K562 (cell line): Measurements from ENCODE around the gene B3GLCT. TPM values are rescaled to one million over a fixed set of nuclear protein-coding genes. Genes with fewer than 3 reads are reported as not detected.
A peak's percentile ranks its signal among the peaks of the same experiment; 100 is the strongest.

ENCODE experiments used
- ATAC-seq: fragments of 200-7000 bp; cut with Tn5 transposase; 3 replicates; pipeline ENCODE4 v1.9.1; 2020; ENCODE audit warnings: moderate library complexity
- BruUV-seq: library from RNA; stranded (reverse); fragments of 400-500 nt; replicated peaks from 2 replicates; lab custom pipeline; 2021; lab: Mats Ljungman, UMichigan
- CTCF ChIA-PET: fragments of 300-600 bp; formaldehyde crosslinking; extraction: SDS; loops from one replicate; lab custom pipeline; 2021; ENCODE audit warnings: low intra/inter-chr PET ratio; lab: Yijun Ruan, JAX
- POLR2A ChIA-PET: fragments of 300-600, 350-650 bp; sonication (Branson Sonifier 250); formaldehyde crosslinking; extraction: SDS; loops from one replicate; lab custom pipeline; 2021; ENCODE audit warnings: antibody characterized with exemption, inconsistent platforms; lab: Yijun Ruan, JAX
- DNase-seq, 4 experiments: peaks; one replicate each; pipeline versions ENCODE4 v3.0.0 to v3.0.0-alpha.2; 2011 to 2018; ENCODE audit warnings: low spot score in 3 of 4, mixed read lengths in 3 of 4; ENCODE audit errors: extremely low read depth in 1 of 4
- FAIRE-seq: peaks from 2 replicates; lab custom pipeline; 2011; peaks lifted over from hg19 to GRCh38; lab: Jason Lieb, UNC
- H2AFZ ChIP-seq: 2 replicates; pipeline ENCODE4 v1.6.0; 2011; ENCODE audit warnings: low read depth, low read length, control low read depth, inconsistent platforms
- H3K27ac ChIP-seq: fragments of 200-600 bp; 3 replicates; pipeline ENCODE4 v1.8.0; 2011; ENCODE audit warnings: low read depth, mild to moderate bottlenecking, control low read depth, inconsistent platforms, low read length, moderate library complexity, mixed read lengths; ENCODE audit errors: extremely low read depth
- H3K27me3 ChIP-seq, 2 experiments: fragments of 300-600 bp in 1 of 2; 2 replicates in 1 of 2; 3 replicates in 1 of 2; pipeline versions ENCODE4 v1.6.0 to v1.8.0; 2011; ENCODE audit warnings: inconsistent platforms in 2 of 2, low read length in 2 of 2, mild to moderate bottlenecking in 1 of 2, mixed read lengths in 1 of 2, moderate library complexity in 1 of 2; ENCODE audit not compliant: control insufficient read depth in 2 of 2, insufficient read depth in 2 of 2
- H3K36me3 ChIP-seq: fragments of 300-600 bp; 3 replicates; pipeline ENCODE4 v1.8.0; 2011; ENCODE audit warnings: mild to moderate bottlenecking, low read length, inconsistent platforms; ENCODE audit not compliant: control insufficient read depth, insufficient read depth
- H3K4me1 ChIP-seq, 2 experiments: fragments of 200-600 bp in 1 of 2; replicated peaks in 1 of 2; 2 replicates in 1 of 2; 3 replicates in 1 of 2; pipeline versions ENCODE4 v1.5.1 to v1.8.0; 2011; ENCODE audit warnings: inconsistent platforms in 2 of 2, low read length in 2 of 2, mild to moderate bottlenecking in 1 of 2, mixed read lengths in 1 of 2, moderate library complexity in 1 of 2; ENCODE audit not compliant: control insufficient read depth in 2 of 2, insufficient read depth in 2 of 2
- H3K4me2 ChIP-seq: 2 replicates; pipeline ENCODE4 v1.6.1; 2011; ENCODE audit warnings: low read length, control low read depth, inconsistent platforms, mixed read lengths; ENCODE audit not compliant: insufficient read depth
- H3K4me3 ChIP-seq: fragments of 200-600 bp; sonication (generic), shearing (Covaris generic); 2 replicates; pipeline ENCODE4 v1.5.1; 2016; ENCODE audit warnings: control low read depth, inconsistent platforms
- H3K79me2 ChIP-seq: fragments of 200-600 bp; 3 replicates; pipeline ENCODE4 v1.8.0; 2011; ENCODE audit warnings: low read length, inconsistent platforms; ENCODE audit not compliant: control insufficient read depth, insufficient read depth
- H3K9ac ChIP-seq, 2 experiments: 2 replicates each; pipeline versions ENCODE4 v1.6.0 to v1.6.1; 2011; ENCODE audit warnings: low read depth in 2 of 2, low read length in 2 of 2, control low read depth in 1 of 2, inconsistent platforms in 1 of 2, mild to moderate bottlenecking in 1 of 2, mixed read lengths in 1 of 2; ENCODE audit not compliant: insufficient read depth in 1 of 2
- H3K9me1 ChIP-seq: one replicate; pipeline ENCODE4 v1.6.0; 2011; ENCODE audit warnings: inconsistent platforms, mild to moderate bottlenecking, low read length, moderate library complexity; ENCODE audit not compliant: control insufficient read depth, insufficient read depth
- H3K9me3 ChIP-seq: replicated peaks from 2 replicates; pipeline ENCODE4 v1.5.1; 2011; ENCODE audit warnings: low read depth, low read length, inconsistent platforms; ENCODE audit not compliant: control insufficient read depth, insufficient read depth
- H4K20me1 ChIP-seq: replicated peaks from 2 replicates; pipeline ENCODE4 v1.6.1; 2011; ENCODE audit warnings: low read length, inconsistent platforms, mixed read lengths; ENCODE audit not compliant: control insufficient read depth, insufficient read depth
- CEBPB ChIP-seq: fragments of 450-650 bp; IDR thresholded peaks from 2 replicates; pipeline ENCODE4 v1.6.1; 2016; ENCODE audit warnings: missing genetic modification characterization, missing compliant biosample characterization
- CEBPG ChIP-seq, 3 experiments: fragments of 200-800 bp in 1 of 3; sonication (Bioruptor generic) in 1 of 3; sonication (generic) in 1 of 3; formaldehyde crosslinking in 1 of 3; IDR thresholded peaks in 2 of 3; conservative IDR thresholded peaks in 1 of 3; 2 replicates each; pipeline versions ENCODE4 v1.6.1 to v1.8.0; 2016 to 2022; ENCODE audit warnings: missing compliant biosample characterization in 2 of 3, missing genetic modification characterization in 2 of 3, mild to moderate bottlenecking in 1 of 3, missing genetic modification reagents in 1 of 3
- CREBBP ChIP-seq: IDR thresholded peaks from one replicate; pipeline ENCODE4 v1.6.1; 2012; ENCODE audit warnings: low read depth, mild to moderate bottlenecking, control low read depth, inconsistent platforms, low read length
- NCOA6 ChIP-seq: fragments of 450-650 bp; IDR thresholded peaks from 2 replicates; pipeline ENCODE4 v1.6.1; 2017; ENCODE audit warnings: mild to moderate bottlenecking
- NFIC ChIP-seq: fragments of 450-650 bp; IDR thresholded peaks from 2 replicates; pipeline ENCODE4 v1.6.1; 2017; ENCODE audit warnings: mild to moderate bottlenecking, inconsistent platforms
- NR2C1 ChIP-seq, 2 experiments: fragments of 450-650 bp; IDR thresholded peaks; 2 replicates each; pipeline ENCODE4 v1.6.1; 2017; ENCODE audit warnings: mild to moderate bottlenecking in 2 of 2, antibody characterized with exemption in 1 of 2, inconsistent platforms in 1 of 2, missing compliant biosample characterization in 1 of 2, missing genetic modification characterization in 1 of 2
- NR2C2 ChIP-seq, 2 experiments: fragments of 200-800 bp in 1 of 2; sonication (Bioruptor generic) in 1 of 2; sonication (generic) in 1 of 2; formaldehyde crosslinking in 1 of 2; IDR thresholded peaks; 2 replicates each; pipeline versions ENCODE4 v1.6.1 to v1.8.0; 2016 to 2022; ENCODE audit warnings: mild to moderate bottlenecking in 1 of 2, missing compliant biosample characterization in 1 of 2, missing genetic modification characterization in 1 of 2, missing genetic modification reagents in 1 of 2
- ZC3H8 ChIP-seq: fragments of 450-650 bp; IDR thresholded peaks from 2 replicates; pipeline ENCODE4 v1.6.1; 2017
- WGBS: fragments of 100-300 bp; shearing (Covaris generic); methylation state at CpG from one replicate; pipeline ENCODE4 v1.1.6; 2016; ENCODE audit warnings: low coverage, mixed read lengths; ENCODE audit not compliant: insufficient coverage; ENCODE audit errors: missing lambda C conversion rate; 5-methylcytosine and 5-hydroxymethylcytosine counted together
- in situ Hi-C: fragments of 300-500 bp; cut with MboI; formaldehyde crosslinking; loops from 4 replicates; pipeline ENCODE4 v1.15.0; 2018; ENCODE audit warnings: inconsistent platforms, mixed read lengths
- intact Hi-C: fragments of 100-400 bp; cut with micrococcal nuclease; formaldehyde crosslinking; loops from 2 replicates; pipeline ENCODE4 v1.14.2; 2022
- polyA plus RNA-seq, 8 experiments: library from polyadenylated mRNA; depleted of rRNA in 4 of 8; stranded (reverse) in 5 of 8; unstranded in 3 of 8; fragments of >200 nt; fragmentation: Nextera tagmentation in 2 of 8; fragmentation: Illumina TruSeq in 1 of 8; extraction: Ambion mirVana in 2 of 8; extraction: Trizol in 1 of 8; gene quantifications; 2 replicates each; pipeline versions ENCODE4 v1.2.1 to v1.2.3, GENCODE V29; 2011 to 2014; ENCODE audit warnings: inconsistent platforms in 1 of 8, missing spikeins in 1 of 8
- total RNA-seq, 7 experiments: library from RNA; depleted of rRNA in 6 of 7; stranded (reverse); fragments of >200 nt in 6 of 7; fragmentation: Illumina TruSeq in 2 of 7; extraction: Trizol in 2 of 7; gene quantifications; 2 replicates each; pipeline versions ENCODE4 v1.2.1 to v1.2.3, GENCODE V29; 2011 to 2021; ENCODE audit warnings: low replicate concordance in 1 of 7
- TF ChIP-seq, protein P1 (sequence below): sonication (generic); formaldehyde crosslinking; IDR thresholded peaks from 2 replicates; pipeline ENCODE4 v1.8.0; 2022; ENCODE audit warnings: missing genetic modification reagents, mild to moderate bottlenecking, moderate library complexity, borderline replicate concordance

Gene B3GLCT
- total and polyA plus RNA-seq, 9 of the 15 experiments (the other 6 are each of a cell fraction or from before 2014, with no cell fraction given) = 1.1 to 5.1 (median 2.9) TPM

GRCh38 chr13:31198519-31198918 lies 1.3 kb upstream of the B3GLCT start:
- Histone ChIP-seq H4K20me1 (no peaks in the 10 kb centered on the region), H3K36me3 (no peaks in the 10 kb centered on the region), H3K27ac (no peak overlapping the region), H3K4me3 (no peak overlapping the region), H3K27me3 (no peaks in the 10 kb centered on the region; a peak in 1 of 5 replicates), H2AFZ (no peak overlapping the region), H3K79me2 (peaks cover 5% of the 10 kb centered on the region; the same call in 2 of the 3 replicates), H3K4me1 (peaks cover 5 to 12% of the 10 kb centered on the region in 2 experiments; a peak in 4 of 5 replicates), H3K4me2 (no peak overlapping the region), H3K9ac (no peak overlapping the region), H3K9me1 (no peaks in the 10 kb centered on the region), H3K9me3 (0 out of 2 replicates have a peak, but pooled peaks cover 2% of the 10 kb centered on the region)
- 67% methylated on average over 3 of the region's 3 CpGs for WGBS
- no peak for ATAC-seq
- TF ChIP-seq ZC3H8 (no peak), CEBPG (CRISPR knock-in tag; IDR thresholded peaks at IDR 0.05) (no peak), CEBPG (tag; conservative IDR thresholded peaks at IDR 0.05 in 1 of 2, IDR thresholded peaks at IDR 0.05 in 1 of 2) (0 out of 4 replicates have a peak, but pooled peaks of 1 of the 2 experiments have one; percentile 9), CEBPB (tag) (0 out of 2 replicates have a peak, but pooled peaks have one; percentile 30)
- ChIA-PET POLR2A (no interaction called here), CTCF (no interaction called here)
- no TSS peak for BruUV-seq
- in situ Hi-C loops = no loop called here
- intact Hi-C loops = loop anchor here (10.0 kb wide), 1 partner anchor 226 kb away; no protein-coding TSS in a partner anchor
- DNase-seq = no peak
- FAIRE-seq = no peak

DNA sequence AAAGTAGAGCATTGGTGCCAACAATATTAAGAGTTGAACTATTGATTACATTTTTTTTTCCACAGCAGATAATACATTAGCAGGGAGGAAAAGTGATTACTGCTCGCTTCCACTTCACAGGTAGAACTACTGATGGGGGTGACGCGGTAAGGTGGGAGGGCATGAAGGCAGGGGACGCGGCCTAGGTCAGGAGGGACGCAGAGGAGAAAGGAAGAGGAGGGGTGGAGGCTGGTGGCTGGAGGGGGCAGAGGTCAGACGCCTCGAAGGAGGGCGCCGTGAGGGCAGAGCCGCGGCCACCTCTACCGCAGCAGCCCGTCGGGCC lies 287 bp upstream of the B3GLCT start:
- Histone ChIP-seq H4K20me1 (no peaks in the 10 kb centered on the region), H3K9me3 (0 out of 2 replicates have a peak, but pooled peaks cover 2% of the 10 kb centered on the region), H3K79me2 (peaks cover 5% of the 10 kb centered on the region; the same call in 2 of the 3 replicates), H3K9me1 (no peaks in the 10 kb centered on the region), H3K36me3 (no peaks in the 10 kb centered on the region), H3K27ac (no peak overlapping the region), H3K27me3 (no peaks in the 10 kb centered on the region; a peak in 1 of 5 replicates), H3K9ac (peak overlapping the region in 1 of 2 experiments; percentile 92; a peak in 2 of 4 replicates), H3K4me1 (peaks cover 12 to 15% of the 10 kb centered on the region in 2 experiments; a peak in 4 of 5 replicates), H3K4me3 (peak overlapping the region; percentile 63), H2AFZ (peak overlapping the region; percentile 83), H3K4me2 (peak overlapping the region; percentile 72)
- CTCF ChIA-PET = interaction anchor here (0.7 kb wide), 1 partner anchor 20 kb away, joined by 3 read pairs; no protein-coding TSS in a partner anchor
- ATAC-seq = no peak
- intact Hi-C loops = loop anchor here (10.0 kb wide), 1 partner anchor 225 kb away; no protein-coding TSS in a partner anchor
- no peak for FAIRE-seq
- no peak for DNase-seq
- 13% methylated on average over 14 of the region's 15 CpGs for WGBS
- TF ChIP-seq CREBBP (no peak), NFIC (peak; percentile 35), NCOA6 (peak; percentile 65), NR2C2 (CRISPR knock-in tag; IDR thresholded peaks at IDR 0.05) (no peak), NR2C2 (tag; IDR thresholded peaks at IDR 0.05) (0 out of 2 replicates have a peak, but pooled peaks have one; percentile 58), NR2C1 (IDR thresholded peaks at IDR 0.05) (no peak), NR2C1 (tag; IDR thresholded peaks at IDR 0.05) (no peak)
- TF ChIP-seq, protein P1, sequence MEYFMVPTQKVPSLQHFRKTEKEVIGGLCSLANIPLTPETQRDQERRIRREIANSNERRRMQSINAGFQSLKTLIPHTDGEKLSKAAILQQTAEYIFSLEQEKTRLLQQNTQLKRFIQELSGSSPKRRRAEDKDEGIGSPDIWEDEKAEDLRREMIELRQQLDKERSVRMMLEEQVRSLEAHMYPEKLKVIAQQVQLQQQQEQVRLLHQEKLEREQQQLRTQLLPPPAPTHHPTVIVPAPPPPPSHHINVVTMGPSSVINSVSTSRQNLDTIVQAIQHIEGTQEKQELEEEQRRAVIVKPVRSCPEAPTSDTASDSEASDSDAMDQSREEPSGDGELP (CRISPR knock-in tag) = no peak
- POLR2A ChIA-PET = no interaction called here
- in situ Hi-C loops = no loop called here
- BruUV-seq = no TSS peak
